ENCODE results near the gene CLEC4G.

DNA sequence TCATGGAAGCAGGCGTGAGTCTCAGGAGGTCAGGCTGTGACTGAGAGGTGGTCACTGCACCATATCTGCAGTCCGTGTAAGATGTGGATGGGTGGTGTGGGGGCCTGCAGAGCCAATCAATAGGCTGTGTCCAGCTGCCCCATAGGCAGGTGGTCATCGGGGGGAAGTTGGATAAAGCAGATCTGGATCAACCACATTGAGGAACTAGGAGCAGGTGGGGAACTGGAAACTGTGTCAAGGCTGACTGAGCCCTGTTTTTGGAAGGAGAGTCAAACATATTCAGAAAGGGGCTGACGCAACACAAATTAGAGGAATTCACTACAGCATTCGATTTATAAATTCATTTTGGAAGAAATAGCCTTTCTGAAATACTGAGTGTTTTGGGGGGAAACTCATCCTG is 46.2 kb upstream of the CLEC4G start:
- TF ChIP-seq, protein P1, sequence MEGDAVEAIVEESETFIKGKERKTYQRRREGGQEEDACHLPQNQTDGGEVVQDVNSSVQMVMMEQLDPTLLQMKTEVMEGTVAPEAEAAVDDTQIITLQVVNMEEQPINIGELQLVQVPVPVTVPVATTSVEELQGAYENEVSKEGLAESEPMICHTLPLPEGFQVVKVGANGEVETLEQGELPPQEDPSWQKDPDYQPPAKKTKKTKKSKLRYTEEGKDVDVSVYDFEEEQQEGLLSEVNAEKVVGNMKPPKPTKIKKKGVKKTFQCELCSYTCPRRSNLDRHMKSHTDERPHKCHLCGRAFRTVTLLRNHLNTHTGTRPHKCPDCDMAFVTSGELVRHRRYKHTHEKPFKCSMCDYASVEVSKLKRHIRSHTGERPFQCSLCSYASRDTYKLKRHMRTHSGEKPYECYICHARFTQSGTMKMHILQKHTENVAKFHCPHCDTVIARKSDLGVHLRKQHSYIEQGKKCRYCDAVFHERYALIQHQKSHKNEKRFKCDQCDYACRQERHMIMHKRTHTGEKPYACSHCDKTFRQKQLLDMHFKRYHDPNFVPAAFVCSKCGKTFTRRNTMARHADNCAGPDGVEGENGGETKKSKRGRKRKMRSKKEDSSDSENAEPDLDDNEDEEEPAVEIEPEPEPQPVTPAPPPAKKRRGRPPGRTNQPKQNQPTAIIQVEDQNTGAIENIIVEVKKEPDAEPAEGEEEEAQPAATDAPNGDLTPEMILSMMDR (IDR thresholded peaks at IDR 0.05), result no peak
- TF ChIP-seq EP300 (IDR thresholded peaks at IDR 0.05; ENCODE audit: low read depth) (no peak), POLR2A (IDR thresholded peaks at IDR 0.05) (no peak), POLR2AphosphoS5 (IDR thresholded peaks at IDR 0.05) (no peak)
